Measurements from ENCODE around the gene INCENP. TPM values are rescaled to one million over a fixed set of nuclear protein-coding genes. Genes with fewer than 3 reads are reported as not detected.
A peak's percentile ranks its signal among the peaks of the same experiment; 100 is the strongest.

Gene INCENP
- total RNA-seq, 1 donor from 2014 or later = 26.2 TPM

DNA sequence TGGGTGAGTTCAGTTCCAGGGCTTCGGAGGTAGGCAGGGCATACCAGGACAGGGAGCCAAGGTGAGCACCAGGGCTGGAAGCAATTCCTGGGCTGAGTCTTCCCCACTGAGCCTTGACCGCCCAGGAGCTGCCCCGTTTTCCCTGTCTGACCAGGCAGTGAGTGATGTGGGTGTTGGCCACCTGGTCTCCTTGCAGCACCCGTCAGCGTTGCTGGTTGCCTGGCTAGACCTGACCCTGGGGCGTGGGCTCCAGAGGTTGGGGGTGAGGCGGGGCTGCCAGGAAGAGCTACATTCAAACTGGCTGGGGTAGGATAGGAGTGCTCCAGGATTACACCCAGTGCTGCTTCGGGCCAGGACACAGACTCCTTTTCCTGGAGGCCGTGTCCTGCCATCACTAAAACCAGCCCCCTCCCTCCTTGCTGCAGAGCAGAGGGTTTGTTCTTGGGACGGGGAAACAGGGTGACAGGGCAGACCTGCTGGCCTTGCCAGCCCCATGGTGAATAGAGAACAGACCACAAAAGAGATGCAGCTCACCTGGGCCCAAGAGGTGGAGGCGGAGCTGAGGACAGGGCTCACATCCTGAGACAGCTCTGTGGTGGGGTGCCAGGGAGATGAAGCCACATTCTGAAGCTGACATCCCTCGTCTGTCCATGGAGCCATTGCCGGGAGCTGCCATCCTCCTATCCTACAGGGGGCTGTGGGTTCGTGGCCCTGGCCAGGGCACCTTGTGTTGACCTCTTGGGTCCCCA, 14.2 kb downstream of the INCENP start:
- Mint-ChIP-seq H3K4me3 (ENCODE audit: unreplicated experiment) (no peak overlapping the region), H3K27ac (ENCODE audit: unreplicated experiment) (no peak overlapping the region), H3K9me3 (ENCODE audit: unreplicated experiment) (no peaks in the 10 kb centered on the region), H3K4me1 (ENCODE audit: unreplicated experiment) (peaks cover 5% of the 10 kb centered on the region), H3K36me3 (ENCODE audit: unreplicated experiment) (peaks cover 5% of the 10 kb centered on the region), H3K27me3 (ENCODE audit: unreplicated experiment) (no peaks in the 10 kb centered on the region)
- peak; percentile 73 for DNase-seq (ENCODE audit: extremely low spot score, unreplicated experiment)
- TF ChIP-seq, protein P1, sequence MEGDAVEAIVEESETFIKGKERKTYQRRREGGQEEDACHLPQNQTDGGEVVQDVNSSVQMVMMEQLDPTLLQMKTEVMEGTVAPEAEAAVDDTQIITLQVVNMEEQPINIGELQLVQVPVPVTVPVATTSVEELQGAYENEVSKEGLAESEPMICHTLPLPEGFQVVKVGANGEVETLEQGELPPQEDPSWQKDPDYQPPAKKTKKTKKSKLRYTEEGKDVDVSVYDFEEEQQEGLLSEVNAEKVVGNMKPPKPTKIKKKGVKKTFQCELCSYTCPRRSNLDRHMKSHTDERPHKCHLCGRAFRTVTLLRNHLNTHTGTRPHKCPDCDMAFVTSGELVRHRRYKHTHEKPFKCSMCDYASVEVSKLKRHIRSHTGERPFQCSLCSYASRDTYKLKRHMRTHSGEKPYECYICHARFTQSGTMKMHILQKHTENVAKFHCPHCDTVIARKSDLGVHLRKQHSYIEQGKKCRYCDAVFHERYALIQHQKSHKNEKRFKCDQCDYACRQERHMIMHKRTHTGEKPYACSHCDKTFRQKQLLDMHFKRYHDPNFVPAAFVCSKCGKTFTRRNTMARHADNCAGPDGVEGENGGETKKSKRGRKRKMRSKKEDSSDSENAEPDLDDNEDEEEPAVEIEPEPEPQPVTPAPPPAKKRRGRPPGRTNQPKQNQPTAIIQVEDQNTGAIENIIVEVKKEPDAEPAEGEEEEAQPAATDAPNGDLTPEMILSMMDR (IDR thresholded peaks at IDR 0.05) = no peak

DNA sequence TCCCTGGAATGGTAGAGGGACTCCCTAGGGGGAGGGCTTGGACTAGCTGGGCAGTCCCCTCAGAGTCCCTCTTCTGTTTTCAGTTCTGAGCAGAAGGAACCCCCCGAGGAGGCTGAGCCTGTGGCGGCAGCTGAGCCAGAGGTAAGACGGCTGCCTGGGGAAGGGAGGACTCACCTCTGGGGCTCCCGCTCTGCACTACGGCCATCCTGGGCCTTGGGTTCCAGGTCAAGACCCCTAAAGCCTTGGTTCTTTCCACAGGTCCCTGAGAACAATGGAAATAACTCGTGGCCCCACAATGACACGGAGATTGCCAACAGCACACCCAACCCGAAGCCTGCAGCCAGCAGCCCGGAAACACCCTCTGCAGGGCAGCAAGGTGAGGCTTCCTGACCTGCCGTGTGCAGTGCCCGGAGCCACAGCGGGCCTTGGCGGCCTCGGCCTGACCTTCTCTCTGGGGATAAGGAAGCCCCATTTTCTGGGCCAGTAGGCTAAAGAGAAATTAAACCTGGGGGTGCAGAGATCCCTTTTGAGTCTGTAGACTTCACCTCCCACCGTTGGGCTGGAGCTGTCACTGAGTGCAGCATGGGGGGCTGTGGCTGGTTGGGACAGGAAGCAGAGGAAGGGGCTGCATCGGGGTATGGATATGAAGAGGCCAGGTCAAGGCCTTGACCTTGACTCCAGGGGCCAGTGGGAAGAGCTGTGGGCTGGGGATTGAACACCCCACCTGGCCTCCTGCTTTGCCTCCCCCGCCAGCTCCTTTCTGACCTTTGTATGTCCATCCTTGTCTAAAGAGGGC, 15.0 kb downstream of the INCENP start:
- TF ChIP-seq, protein P1 (IDR thresholded peaks at IDR 0.05) = no peak
- DNase-seq (ENCODE audit: extremely low spot score, unreplicated experiment) = peak; percentile 77
- H3K4me3 Mint-ChIP-seq (ENCODE audit: unreplicated experiment) = no peak overlapping the region
- H3K27ac Mint-ChIP-seq (ENCODE audit: unreplicated experiment) = no peak overlapping the region
- H3K4me1 Mint-ChIP-seq (ENCODE audit: unreplicated experiment) = peaks cover 5% of the 10 kb centered on the region
- peaks cover 5% of the 10 kb centered on the region for H3K36me3 Mint-ChIP-seq (ENCODE audit: unreplicated experiment)
- no peaks in the 10 kb centered on the region for H3K9me3 Mint-ChIP-seq (ENCODE audit: unreplicated experiment)
- H3K27me3 Mint-ChIP-seq (ENCODE audit: unreplicated experiment) = no peaks in the 10 kb centered on the region

DNA sequence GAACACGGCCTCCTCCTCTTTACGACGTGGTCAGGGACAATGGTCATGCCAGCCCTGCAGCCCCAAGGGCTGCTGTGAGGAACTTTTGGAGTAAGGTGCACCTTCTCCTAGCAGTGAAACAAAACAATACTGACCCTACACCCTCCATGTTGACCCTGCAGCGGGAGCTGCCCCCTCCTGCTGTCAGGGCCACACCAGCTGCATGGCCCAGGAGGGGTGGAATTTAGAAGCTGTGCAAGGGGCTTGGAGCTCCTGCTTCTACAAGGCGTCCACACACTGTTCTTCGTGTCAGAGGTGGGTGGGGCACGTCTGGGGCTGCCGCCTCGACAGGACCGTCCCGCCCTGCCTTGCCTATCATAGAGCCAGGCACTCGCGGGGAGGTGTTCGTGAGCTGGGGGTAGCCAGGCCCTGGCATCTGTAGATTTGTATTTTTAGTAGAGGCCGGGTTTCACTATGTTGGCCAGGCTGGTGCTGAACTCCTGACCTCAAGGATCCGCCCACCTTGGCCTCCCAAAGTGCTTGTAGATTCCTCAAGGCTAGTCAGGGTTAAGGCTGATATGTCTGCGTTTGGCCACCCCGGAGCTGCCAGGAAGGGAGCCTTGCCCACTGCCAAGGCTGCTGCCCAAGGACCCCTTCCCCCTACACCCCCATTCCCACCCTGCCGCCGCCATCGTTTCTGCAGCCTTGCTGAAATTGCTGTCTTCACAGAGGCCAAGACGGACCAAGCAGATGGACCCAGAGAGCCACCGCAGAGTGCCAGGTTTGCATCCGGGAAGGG, 15.9 kb downstream of the INCENP start:
- Mint-ChIP-seq H3K36me3 (ENCODE audit: unreplicated experiment) (peaks cover 5% of the 10 kb centered on the region), H3K9me3 (ENCODE audit: unreplicated experiment) (no peaks in the 10 kb centered on the region), H3K4me1 (ENCODE audit: unreplicated experiment) (peaks cover 5% of the 10 kb centered on the region), H3K4me3 (ENCODE audit: unreplicated experiment) (no peak overlapping the region), H3K27ac (ENCODE audit: unreplicated experiment) (no peak overlapping the region), H3K27me3 (ENCODE audit: unreplicated experiment) (no peaks in the 10 kb centered on the region)
- TF ChIP-seq, protein P1 (IDR thresholded peaks at IDR 0.05) = no peak
- peak; percentile 76 for DNase-seq (ENCODE audit: extremely low spot score, unreplicated experiment)

DNA sequence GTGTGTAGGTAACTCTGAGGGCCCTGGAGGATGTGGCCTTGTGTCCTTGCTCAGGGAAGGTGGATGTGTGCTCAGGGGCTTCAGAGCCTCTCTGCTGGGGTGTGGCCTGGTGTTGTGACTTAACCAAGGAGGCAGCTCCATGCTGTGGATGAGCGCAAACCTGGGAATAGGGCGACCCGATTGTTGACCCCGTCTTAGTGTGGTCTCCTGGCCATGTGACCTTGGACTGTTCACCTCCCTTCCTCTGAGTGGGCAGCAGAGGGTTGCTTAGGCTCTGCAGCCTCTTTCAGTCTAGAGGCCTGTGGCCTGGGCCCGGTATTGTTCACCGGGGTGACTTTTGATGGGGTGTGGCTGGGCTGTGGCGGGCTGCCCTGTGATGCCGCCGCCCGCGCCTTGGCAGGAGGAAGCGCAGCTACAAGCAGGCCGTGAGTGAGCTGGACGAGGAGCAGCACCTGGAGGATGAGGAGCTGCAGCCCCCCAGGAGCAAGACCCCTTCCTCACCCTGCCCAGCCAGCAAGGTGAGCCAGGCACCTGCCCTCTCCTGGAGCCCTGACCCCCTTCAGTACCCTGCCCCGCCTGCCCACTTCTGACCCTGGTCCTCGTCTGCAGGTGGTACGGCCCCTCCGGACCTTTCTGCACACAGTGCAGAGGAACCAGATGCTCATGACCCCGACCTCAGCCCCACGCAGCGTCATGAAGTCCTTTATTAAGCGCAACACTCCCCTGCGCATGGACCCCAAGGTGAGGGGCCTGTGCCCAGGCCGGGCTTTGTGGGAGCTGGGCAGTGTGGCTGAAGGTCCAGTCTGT, 16.7 kb downstream of the INCENP start:
- DNase-seq (ENCODE audit: extremely low spot score, unreplicated experiment) = peak; percentile 80
- Mint-ChIP-seq H3K4me1 (ENCODE audit: unreplicated experiment) (peaks cover 3% of the 10 kb centered on the region), H3K4me3 (ENCODE audit: unreplicated experiment) (no peak overlapping the region), H3K9me3 (ENCODE audit: unreplicated experiment) (no peaks in the 10 kb centered on the region), H3K27me3 (ENCODE audit: unreplicated experiment) (no peaks in the 10 kb centered on the region), H3K36me3 (ENCODE audit: unreplicated experiment) (peaks cover 11% of the 10 kb centered on the region), H3K27ac (ENCODE audit: unreplicated experiment) (no peak overlapping the region)
- TF ChIP-seq, protein P1 (IDR thresholded peaks at IDR 0.05) = no peak

All from osteocyte (in vitro differentiated cells).